Hepatocyte (in vitro differentiated cells): ENCODE results near the gene IFT27. TPM values are rescaled to one million over a fixed set of nuclear protein-coding genes. Genes with fewer than 3 reads are reported as not detected.

ENCODE experiments used
- DNase-seq: peaks from one replicate; pipeline ENCODE4 v3.0.0-alpha.2; 2016; ENCODE audit warnings: low spot score
- H2AFZ ChIP-seq: fragments of 200-600 bp; sonication (generic); 2 replicates; pipeline ENCODE4 v1.6.0; 2016; ENCODE audit warnings: antibody characterized with exemption, mild to moderate bottlenecking
- H3K27ac ChIP-seq: fragments of 200-600 bp; sonication (generic); 2 replicates; pipeline ENCODE4 v1.5.1; 2016; ENCODE audit warnings: mild to moderate bottlenecking
- H3K27me3 ChIP-seq: fragments of 200-600 bp; sonication (generic); 2 replicates; pipeline ENCODE4 v1.6.1; 2016
- H3K36me3 ChIP-seq: fragments of 200-600 bp; sonication (generic); replicated peaks from 2 replicates; pipeline ENCODE4 v1.5.1; 2016; ENCODE audit warnings: low read depth; ENCODE audit not compliant: insufficient read depth
- H3K4me1 ChIP-seq: fragments of 200-600 bp; sonication (generic); 2 replicates; pipeline ENCODE4 v1.5.1; 2016; ENCODE audit warnings: mild to moderate bottlenecking, moderate library complexity; ENCODE audit not compliant: insufficient read depth
- H3K4me2 ChIP-seq: fragments of 200-600 bp; sonication (generic); 2 replicates; pipeline ENCODE4 v1.6.0; 2016
- H3K4me3 ChIP-seq: fragments of 200-600 bp; sonication (generic); 2 replicates; pipeline ENCODE4 v1.5.1; 2016; ENCODE audit warnings: mild to moderate bottlenecking
- H3K79me2 ChIP-seq: fragments of 200-600 bp; sonication (generic); 2 replicates; pipeline ENCODE4 v1.6.0; 2017; ENCODE audit warnings: mild to moderate bottlenecking
- H3K9me2 ChIP-seq: fragments of 200-600 bp; sonication (generic); replicated peaks from 2 replicates; pipeline ENCODE4 v1.6.0; 2017; ENCODE audit warnings: mild to moderate bottlenecking; ENCODE audit not compliant: insufficient read depth
- H3K9me3 ChIP-seq: fragments of 200-600 bp; sonication (generic); 2 replicates; pipeline ENCODE4 v1.5.1; 2016; ENCODE audit warnings: low read depth, mild to moderate bottlenecking
- H4K20me1 ChIP-seq: fragments of 200-600 bp; sonication (generic); 2 replicates; pipeline ENCODE4 v1.6.0; 2016; ENCODE audit warnings: mild to moderate bottlenecking; ENCODE audit not compliant: insufficient read depth, poor library complexity, severe bottlenecking
- EZH2 ChIP-seq: fragments of 200-600 bp; sonication (generic); IDR thresholded peaks from 2 replicates; pipeline ENCODE4 v1.6.1; 2016; ENCODE audit warnings: antibody characterized with exemption, mild to moderate bottlenecking, borderline replicate concordance
- EZH2phosphoT487 ChIP-seq: fragments of 200-600 bp; sonication (generic); IDR thresholded peaks from one replicate; pipeline ENCODE4 v1.6.1; 2018; ENCODE audit warnings: antibody characterized with exemption, mild to moderate bottlenecking, low read depth, moderate library complexity; ENCODE audit not compliant: unreplicated experiment, severe bottlenecking
- WGBS: methylation state at CpG from one replicate; pipeline ENCODE4 v1.1.6; 2016; ENCODE audit warnings: low lambda C conversion rate; ENCODE audit errors: missing lambda C conversion rate; 5-methylcytosine and 5-hydroxymethylcytosine counted together
- polyA plus RNA-seq: library from polyadenylated mRNA; unstranded; fragments of >200 nt; fragmentation: Nextera tagmentation; extraction: Ambion mirVana; gene quantifications from 2 replicates; pipeline ENCODE4 v1.2.1, GENCODE V29; 2016
- total RNA-seq: library from RNA; depleted of rRNA; stranded (reverse); fragments of >200 nt; gene quantifications from 2 replicates; pipeline ENCODE4 v1.2.3, GENCODE V29; 2014
- TF ChIP-seq, protein P1 (sequence below): fragments of 200-600 bp; sonication (generic); IDR thresholded peaks from 2 replicates; pipeline ENCODE4 v1.5.1; 2016; ENCODE audit warnings: antibody characterized with exemption, mild to moderate bottlenecking; ENCODE audit not compliant: poor library complexity

IFT27 gene
- total and polyA plus RNA-seq, 2 experiments from 2014 or later = 15.3 to 25.3 TPM

DNA sequence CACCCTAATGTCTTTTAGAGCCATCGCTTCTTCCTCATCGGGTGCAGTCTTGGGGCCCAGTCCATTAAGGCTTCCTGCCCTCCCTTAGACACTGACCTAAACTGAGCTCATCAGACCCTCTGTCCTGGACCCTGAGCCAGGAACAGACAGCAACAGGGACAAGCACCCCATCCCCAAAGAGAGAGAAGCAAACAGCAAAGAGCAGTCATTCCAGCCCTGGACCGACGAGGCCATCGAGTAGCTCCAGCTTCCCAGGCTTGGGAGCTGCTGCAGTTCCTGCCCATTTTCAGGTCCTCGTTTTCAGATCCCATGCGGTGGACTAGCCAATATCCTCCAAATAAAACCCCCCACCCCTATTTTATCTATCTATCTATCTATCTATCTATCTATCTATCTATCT, 46.6 kb downstream of the IFT27 start:
- WGBS = 74% methylated on average over 7 of the region's 7 CpGs

DNA sequence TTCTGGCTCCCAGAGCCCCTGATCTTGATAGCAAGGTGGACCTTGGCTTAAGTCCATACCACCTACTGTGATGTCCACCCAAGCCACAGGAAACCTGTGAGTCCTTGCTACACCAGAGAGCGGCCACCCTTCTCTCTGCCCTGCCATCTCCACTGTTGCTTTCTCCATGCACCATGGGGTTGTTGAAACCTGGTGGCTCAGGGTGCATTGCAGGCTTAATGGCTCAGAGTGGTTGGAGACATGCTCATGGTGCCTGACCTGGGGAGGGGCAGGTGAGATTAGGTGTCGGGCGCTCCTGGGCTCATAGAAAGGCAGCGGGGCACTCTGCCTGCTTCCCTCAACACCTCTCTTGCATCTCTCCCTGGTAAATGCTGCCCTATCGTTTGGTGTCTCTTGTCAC, 47.4 kb downstream of the IFT27 start:
- WGBS = 79% methylated on average over 5 of the region's 5 CpGs
- H4K20me1 ChIP-seq = no peaks in the 10 kb centered on the region
- no peaks in the 10 kb centered on the region for H3K36me3 ChIP-seq
- no peaks in the 10 kb centered on the region for H3K79me2 ChIP-seq
- no peak overlapping the region for H2AFZ ChIP-seq
- H3K4me3 ChIP-seq = no peak overlapping the region
- H3K27me3 ChIP-seq = peaks cover 12% of the 10 kb centered on the region
- no peaks in the 10 kb centered on the region for H3K9me3 ChIP-seq
- no peaks in the 10 kb centered on the region for H3K4me1 ChIP-seq
- no peak overlapping the region for H3K27ac ChIP-seq
- H3K9me2 ChIP-seq = no peaks in the 10 kb centered on the region
- TF ChIP-seq EZH2phosphoT487 (no peak), EZH2 (no peak)
- TF ChIP-seq, protein P1, sequence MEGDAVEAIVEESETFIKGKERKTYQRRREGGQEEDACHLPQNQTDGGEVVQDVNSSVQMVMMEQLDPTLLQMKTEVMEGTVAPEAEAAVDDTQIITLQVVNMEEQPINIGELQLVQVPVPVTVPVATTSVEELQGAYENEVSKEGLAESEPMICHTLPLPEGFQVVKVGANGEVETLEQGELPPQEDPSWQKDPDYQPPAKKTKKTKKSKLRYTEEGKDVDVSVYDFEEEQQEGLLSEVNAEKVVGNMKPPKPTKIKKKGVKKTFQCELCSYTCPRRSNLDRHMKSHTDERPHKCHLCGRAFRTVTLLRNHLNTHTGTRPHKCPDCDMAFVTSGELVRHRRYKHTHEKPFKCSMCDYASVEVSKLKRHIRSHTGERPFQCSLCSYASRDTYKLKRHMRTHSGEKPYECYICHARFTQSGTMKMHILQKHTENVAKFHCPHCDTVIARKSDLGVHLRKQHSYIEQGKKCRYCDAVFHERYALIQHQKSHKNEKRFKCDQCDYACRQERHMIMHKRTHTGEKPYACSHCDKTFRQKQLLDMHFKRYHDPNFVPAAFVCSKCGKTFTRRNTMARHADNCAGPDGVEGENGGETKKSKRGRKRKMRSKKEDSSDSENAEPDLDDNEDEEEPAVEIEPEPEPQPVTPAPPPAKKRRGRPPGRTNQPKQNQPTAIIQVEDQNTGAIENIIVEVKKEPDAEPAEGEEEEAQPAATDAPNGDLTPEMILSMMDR = no peak
- no peak overlapping the region for H3K4me2 ChIP-seq
- DNase-seq = no peak

More for the DNA sequence above, 46.6 kb downstream of the IFT27 start:
- Histone ChIP-seq H3K27ac (no peak overlapping the region), H3K4me3 (no peak overlapping the region), H3K79me2 (no peaks in the 10 kb centered on the region), H4K20me1 (no peaks in the 10 kb centered on the region), H3K4me2 (no peak overlapping the region), H3K9me3 (no peaks in the 10 kb centered on the region), H3K27me3 (peaks cover 12% of the 10 kb centered on the region), H3K9me2 (no peaks in the 10 kb centered on the region), H3K4me1 (no peaks in the 10 kb centered on the region), H3K36me3 (no peaks in the 10 kb centered on the region), H2AFZ (no peak overlapping the region)
- no peak for TF ChIP-seq EZH2
- DNase-seq = no peak

DNA sequence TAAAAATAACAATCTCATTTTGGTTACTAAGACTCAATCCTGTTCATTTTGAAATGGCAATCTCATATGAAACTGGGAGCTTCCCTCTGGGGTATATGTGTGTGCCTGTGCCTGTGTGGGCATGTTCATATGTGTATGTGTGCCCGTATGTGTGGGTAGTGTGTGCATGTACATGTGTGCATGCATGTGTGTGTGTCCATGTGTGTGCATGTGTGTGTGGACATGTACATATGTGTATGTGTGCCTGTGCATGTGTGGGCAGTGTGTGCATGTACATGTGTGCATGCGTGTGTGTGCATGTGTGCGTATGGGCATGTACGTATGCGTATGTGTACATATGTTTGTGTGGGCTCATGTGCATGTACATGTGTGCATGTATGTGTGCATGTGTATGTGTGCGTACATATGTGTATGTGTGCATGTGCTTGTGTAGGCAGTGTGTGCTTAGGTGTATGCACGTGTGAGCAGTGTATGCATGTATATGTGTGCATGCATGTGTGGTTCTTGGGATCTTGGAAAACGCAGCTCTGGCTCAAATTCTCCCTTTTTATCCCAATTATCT, 47.9 kb downstream of the IFT27 start:
- peaks cover 13% of the 10 kb centered on the region for H3K27me3 ChIP-seq
- no peaks in the 10 kb centered on the region for H3K36me3 ChIP-seq
- TF ChIP-seq, protein P1 = no peak
- TF ChIP-seq EZH2 (no peak), EZH2phosphoT487 (no peak)
- H3K4me3 ChIP-seq = no peak overlapping the region
- WGBS = 79% methylated on average over 8 of the region's 8 CpGs
- no peaks in the 10 kb centered on the region for H3K9me3 ChIP-seq
- no peaks in the 10 kb centered on the region for H3K9me2 ChIP-seq
- H3K4me2 ChIP-seq = no peak overlapping the region
- H4K20me1 ChIP-seq = no peaks in the 10 kb centered on the region
- H3K79me2 ChIP-seq = no peaks in the 10 kb centered on the region
- H2AFZ ChIP-seq = no peak overlapping the region
- no peak for DNase-seq
- no peaks in the 10 kb centered on the region for H3K4me1 ChIP-seq
- H3K27ac ChIP-seq = no peak overlapping the region

DNA sequence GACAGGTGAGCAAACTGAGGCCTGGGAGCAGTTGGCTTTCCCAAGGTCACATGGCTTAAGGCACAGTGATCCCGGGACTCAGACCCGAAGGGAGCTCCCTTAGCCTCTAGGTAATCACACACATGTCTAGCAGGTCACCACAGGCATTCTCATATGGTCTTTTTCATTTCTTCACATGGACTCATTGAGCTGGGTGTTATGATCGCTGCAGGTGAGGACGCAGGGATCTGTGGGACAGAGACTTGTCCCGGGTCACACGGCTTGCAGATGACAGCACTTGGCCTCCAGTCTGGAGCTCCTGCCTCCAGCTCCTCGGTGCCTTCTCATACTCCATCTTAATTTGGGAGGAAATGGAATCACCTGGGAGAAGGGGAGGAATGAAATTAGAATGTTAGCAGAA, 48.8 kb downstream of the IFT27 start:
- Histone ChIP-seq H3K9me3 (no peaks in the 10 kb centered on the region), H4K20me1 (no peaks in the 10 kb centered on the region), H3K36me3 (no peaks in the 10 kb centered on the region), H3K9me2 (no peaks in the 10 kb centered on the region), H3K27ac (no peak overlapping the region), H2AFZ (no peak overlapping the region), H3K4me3 (no peak overlapping the region), H3K79me2 (no peaks in the 10 kb centered on the region), H3K4me2 (no peak overlapping the region), H3K4me1 (no peaks in the 10 kb centered on the region), H3K27me3 (peaks cover 22% of the 10 kb centered on the region)
- WGBS = 86% methylated on average over 7 of the region's 7 CpGs
- TF ChIP-seq, protein P1 = no peak
- TF ChIP-seq EZH2 = no peak
- DNase-seq = no peak
